HL-60 (cell line): Measurements from ENCODE around the gene REEP1.
A peak's percentile ranks its signal among the peaks of the same experiment; 100 is the strongest.

Source experiments
- DNase-seq, 2 experiments: peaks; one replicate each; pipeline ENCODE4 v3.0.0-alpha.2; 2010 to 2020; ENCODE audit warnings: low read depth in 1 of 2, low spot score in 1 of 2
- H3K27ac ChIP-seq: fragments of 250-450 bp; sonication (Bioruptor Pico); replicated peaks from 2 replicates; pipeline ENCODE4 v1.5.1; 2020; ENCODE audit warnings: mild to moderate bottlenecking, moderate library complexity
- H3K27me3 ChIP-seq: fragments of 250-450 bp; sonication (Bioruptor Pico); 2 replicates; pipeline ENCODE4 v1.5.1; 2021; ENCODE audit warnings: mild to moderate bottlenecking, moderate library complexity; ENCODE audit not compliant: insufficient read depth, poor library complexity, severe bottlenecking
- H3K4me3 ChIP-seq: replicated peaks from 2 replicates; pipeline ENCODE4 v1.5.1; 2011; ENCODE audit warnings: mild to moderate bottlenecking, control low read depth, low read length; ENCODE audit not compliant: insufficient read depth
- GABPA ChIP-seq: IDR thresholded peaks from 2 replicates; pipeline ENCODE4 v1.6.1; 2012; ENCODE audit warnings: low read depth
- POLR2AphosphoS5 ChIP-seq: IDR thresholded peaks from 2 replicates; pipeline ENCODE4 v1.6.1; 2012; ENCODE audit warnings: low read depth
- SPI1 ChIP-seq: IDR thresholded peaks from 2 replicates; pipeline ENCODE4 v1.6.1; 2012; ENCODE audit warnings: low read depth, mild to moderate bottlenecking, borderline replicate concordance
- TF ChIP-seq, protein P1 (sequence below): IDR thresholded peaks from 2 replicates; pipeline ENCODE4 v1.6.1; 2012; ENCODE audit warnings: low read depth; ENCODE audit not compliant: insufficient replicate concordance
- TF ChIP-seq, protein P2 (sequence below): IDR thresholded peaks from one replicate; pipeline ENCODE4 v1.5.1; 2011; ENCODE audit warnings: low read length, control low read depth, inconsistent platforms; ENCODE audit not compliant: insufficient read depth

REEP1 gene

GRCh38 chr2:86301711-86302202 is 35.7 kb downstream of the REEP1 start:
- Histone ChIP-seq H3K27me3 (no peaks in the 10 kb centered on the region), H3K4me3 (no peak overlapping the region), H3K27ac (no peak overlapping the region)
- no peak for DNase-seq
- TF ChIP-seq SPI1 (no peak), GABPA (no peak), POLR2AphosphoS5 (no peak)
- TF ChIP-seq, protein P1, sequence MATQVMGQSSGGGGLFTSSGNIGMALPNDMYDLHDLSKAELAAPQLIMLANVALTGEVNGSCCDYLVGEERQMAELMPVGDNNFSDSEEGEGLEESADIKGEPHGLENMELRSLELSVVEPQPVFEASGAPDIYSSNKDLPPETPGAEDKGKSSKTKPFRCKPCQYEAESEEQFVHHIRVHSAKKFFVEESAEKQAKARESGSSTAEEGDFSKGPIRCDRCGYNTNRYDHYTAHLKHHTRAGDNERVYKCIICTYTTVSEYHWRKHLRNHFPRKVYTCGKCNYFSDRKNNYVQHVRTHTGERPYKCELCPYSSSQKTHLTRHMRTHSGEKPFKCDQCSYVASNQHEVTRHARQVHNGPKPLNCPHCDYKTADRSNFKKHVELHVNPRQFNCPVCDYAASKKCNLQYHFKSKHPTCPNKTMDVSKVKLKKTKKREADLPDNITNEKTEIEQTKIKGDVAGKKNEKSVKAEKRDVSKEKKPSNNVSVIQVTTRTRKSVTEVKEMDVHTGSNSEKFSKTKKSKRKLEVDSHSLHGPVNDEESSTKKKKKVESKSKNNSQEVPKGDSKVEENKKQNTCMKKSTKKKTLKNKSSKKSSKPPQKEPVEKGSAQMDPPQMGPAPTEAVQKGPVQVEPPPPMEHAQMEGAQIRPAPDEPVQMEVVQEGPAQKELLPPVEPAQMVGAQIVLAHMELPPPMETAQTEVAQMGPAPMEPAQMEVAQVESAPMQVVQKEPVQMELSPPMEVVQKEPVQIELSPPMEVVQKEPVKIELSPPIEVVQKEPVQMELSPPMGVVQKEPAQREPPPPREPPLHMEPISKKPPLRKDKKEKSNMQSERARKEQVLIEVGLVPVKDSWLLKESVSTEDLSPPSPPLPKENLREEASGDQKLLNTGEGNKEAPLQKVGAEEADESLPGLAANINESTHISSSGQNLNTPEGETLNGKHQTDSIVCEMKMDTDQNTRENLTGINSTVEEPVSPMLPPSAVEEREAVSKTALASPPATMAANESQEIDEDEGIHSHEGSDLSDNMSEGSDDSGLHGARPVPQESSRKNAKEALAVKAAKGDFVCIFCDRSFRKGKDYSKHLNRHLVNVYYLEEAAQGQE: no peak
- TF ChIP-seq, protein P2, sequence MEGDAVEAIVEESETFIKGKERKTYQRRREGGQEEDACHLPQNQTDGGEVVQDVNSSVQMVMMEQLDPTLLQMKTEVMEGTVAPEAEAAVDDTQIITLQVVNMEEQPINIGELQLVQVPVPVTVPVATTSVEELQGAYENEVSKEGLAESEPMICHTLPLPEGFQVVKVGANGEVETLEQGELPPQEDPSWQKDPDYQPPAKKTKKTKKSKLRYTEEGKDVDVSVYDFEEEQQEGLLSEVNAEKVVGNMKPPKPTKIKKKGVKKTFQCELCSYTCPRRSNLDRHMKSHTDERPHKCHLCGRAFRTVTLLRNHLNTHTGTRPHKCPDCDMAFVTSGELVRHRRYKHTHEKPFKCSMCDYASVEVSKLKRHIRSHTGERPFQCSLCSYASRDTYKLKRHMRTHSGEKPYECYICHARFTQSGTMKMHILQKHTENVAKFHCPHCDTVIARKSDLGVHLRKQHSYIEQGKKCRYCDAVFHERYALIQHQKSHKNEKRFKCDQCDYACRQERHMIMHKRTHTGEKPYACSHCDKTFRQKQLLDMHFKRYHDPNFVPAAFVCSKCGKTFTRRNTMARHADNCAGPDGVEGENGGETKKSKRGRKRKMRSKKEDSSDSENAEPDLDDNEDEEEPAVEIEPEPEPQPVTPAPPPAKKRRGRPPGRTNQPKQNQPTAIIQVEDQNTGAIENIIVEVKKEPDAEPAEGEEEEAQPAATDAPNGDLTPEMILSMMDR: no peak

DNA sequence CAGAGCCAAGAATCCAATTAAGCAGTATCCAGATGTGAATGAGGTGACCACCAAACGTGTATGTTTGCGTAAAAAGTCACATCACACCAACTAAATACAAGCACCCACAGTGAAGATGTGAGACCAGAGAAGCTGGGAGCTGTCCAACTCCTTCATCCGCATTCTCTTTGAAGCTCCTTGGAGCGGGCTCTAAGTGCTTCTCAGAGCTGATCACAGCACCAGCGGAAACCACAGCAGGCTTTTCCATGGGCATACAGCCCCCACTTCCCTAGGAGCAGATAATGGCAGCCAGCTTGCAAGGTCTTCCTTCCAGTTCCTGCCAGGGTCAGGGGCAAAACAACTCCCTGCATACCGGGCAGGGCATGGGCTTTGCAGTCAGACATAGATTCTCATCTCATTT is 36.4 kb downstream of the REEP1 start:
- no peak for DNase-seq
- Histone ChIP-seq H3K27ac (no peak overlapping the region), H3K27me3 (no peaks in the 10 kb centered on the region), H3K4me3 (no peak overlapping the region)
- no peak for TF ChIP-seq POLR2AphosphoS5
- TF ChIP-seq, protein P1: peak; percentile 76

- Histone ChIP-seq H3K4me3 (no peak overlapping the region), H3K27ac (no peak overlapping the region), H3K27me3 (no peaks in the 10 kb centered on the region)
- no peak for DNase-seq
- TF ChIP-seq, protein P1: no peak
Observed at GRCh38 chr2:86300496-86300895, 36.9 kb downstream of the REEP1 start.

GRCh38 chr2:86298411-86299390 is 38.7 kb downstream of the REEP1 start:
- Histone ChIP-seq H3K4me3 (no peak overlapping the region), H3K27ac (no peak overlapping the region), H3K27me3 (no peaks in the 10 kb centered on the region)
- no peak for DNase-seq
- TF ChIP-seq GABPA (no peak), SPI1 (no peak), POLR2AphosphoS5 (no peak)
- TF ChIP-seq, protein P1: no peak
- TF ChIP-seq, protein P2: no peak
